Measurements from ENCODE around the gene RB1.
"Not testable (repeated sequence)": the region's sequence is repeated elsewhere in the genome, so short reads cannot be mapped to it uniquely, and the experiment has no call there.

The RB1 gene

DNA sequence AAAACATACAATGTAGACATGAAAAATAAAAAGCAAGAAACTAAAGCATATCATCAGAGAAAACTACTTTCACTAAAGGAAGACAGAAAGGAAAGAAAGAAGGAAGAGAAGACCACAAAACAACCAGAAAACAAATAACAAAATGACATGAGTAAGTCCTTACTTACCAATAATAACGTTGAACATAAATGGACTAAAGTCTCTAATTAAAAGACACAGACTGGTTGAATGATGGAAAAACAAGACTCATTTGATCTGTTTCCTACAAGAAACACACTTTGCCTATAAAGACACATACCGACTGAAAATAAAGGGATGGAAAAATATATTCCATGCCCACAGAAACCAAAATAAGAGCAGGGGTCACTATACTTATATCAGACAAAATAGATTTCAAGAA, 46.0 kb downstream of the RB1 start:
- no peak for DNase-seq (ENCODE audit: low read depth in 2 of 2)

DNA sequence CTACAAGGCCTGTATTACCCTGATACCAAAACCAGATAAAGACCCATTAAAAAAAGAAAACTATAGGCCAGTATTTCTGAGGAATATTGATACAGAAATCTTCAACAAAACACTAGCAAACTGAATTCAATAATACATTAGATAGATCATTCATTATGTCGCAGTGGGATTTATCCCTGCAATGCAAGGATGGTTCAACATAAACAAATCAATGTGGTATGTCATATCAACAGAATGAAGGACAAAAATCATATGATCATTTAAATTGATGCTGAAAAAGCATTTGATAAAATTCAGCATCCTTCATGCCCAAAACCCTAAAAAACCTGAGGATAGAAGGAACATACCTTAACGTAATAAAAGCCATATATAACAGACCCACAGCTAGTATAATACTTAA, 50.0 kb downstream of the RB1 start:
- no peak for DNase-seq (ENCODE audit: low read depth in 2 of 2)

DNA sequence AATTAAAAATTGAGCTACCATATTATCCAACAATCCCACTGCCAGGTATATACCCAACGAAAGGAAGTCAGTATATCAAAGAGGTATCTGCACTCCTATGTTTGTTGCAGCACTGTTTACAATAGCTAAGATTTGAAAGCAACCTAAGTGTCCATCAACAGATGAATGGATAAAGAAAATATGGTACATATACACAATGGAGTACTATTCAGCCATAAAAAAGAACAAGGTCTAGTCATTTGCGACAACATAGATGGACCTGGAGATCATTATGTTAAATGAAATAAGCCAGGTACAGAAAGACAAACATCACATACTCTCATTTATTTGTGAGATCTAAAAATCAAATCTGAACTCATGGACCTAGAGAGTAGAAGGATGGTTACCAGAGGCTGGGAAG, 52.0 kb downstream of the RB1 start:
- DNase-seq (ENCODE audit: low read depth in 2 of 2) = not testable (repeated sequence)

DNA sequence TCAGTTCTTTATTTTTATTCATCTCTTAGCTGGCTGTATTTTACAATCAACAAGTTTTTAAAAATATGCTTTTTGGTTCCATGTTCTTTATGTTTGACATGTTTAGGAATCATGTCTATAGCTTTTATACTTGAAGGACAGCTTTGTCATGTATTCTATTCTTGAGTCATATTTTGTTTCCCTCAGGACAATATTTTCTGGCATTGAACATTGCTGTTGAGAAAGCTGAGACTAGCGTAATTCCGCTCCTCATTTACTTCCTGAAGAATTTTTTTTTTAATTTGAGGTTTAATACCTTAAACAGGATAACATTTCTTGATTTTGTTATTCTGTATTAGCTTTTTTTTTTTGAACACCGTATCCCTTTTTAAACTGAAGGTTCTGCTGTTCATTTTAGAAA, 53.2 kb downstream of the RB1 start:
- DNase-seq (ENCODE audit: low read depth in 2 of 2) = no peak

DNA sequence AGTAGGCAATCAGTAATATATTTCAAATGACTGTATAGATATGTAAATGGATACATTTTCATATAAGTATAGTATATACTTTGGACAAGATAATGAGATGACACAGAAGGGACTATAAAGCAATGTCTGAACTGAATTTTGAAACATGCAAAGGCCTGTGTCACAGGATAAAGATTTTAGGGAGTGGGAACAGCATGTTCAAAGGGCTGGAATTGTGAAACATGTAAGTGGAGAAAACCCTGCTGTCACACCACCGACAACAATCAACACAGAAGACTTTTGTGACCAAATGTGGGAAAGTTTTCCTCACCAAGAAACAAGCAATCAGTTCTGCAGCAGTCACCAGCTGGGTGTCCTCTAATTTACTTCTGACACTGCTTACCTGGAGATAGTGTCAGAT, 66.4 kb downstream of the RB1 start:
- DNase-seq (ENCODE audit: low read depth in 2 of 2) = no peak

DNA sequence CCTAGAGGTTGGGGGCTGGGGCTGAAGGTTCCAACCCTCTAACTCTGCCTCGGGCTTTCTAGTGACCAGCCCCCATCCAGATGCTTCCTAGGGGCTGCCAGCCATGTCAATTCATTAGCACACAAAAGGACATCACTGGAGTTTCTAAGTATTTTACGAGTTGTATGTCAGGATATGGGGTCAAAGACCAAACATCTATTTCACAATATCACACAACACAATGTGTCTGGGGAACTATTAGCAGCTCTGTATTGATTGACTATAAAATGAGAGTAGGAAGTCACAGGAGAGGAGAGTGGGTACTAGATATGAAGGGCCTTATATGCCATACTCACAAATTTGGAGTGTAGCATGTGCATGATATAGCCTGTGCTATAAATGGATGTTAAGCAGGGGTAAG, 67.3 kb downstream of the RB1 start:
- DNase-seq (ENCODE audit: low read depth in 2 of 2) = no peak

DNA sequence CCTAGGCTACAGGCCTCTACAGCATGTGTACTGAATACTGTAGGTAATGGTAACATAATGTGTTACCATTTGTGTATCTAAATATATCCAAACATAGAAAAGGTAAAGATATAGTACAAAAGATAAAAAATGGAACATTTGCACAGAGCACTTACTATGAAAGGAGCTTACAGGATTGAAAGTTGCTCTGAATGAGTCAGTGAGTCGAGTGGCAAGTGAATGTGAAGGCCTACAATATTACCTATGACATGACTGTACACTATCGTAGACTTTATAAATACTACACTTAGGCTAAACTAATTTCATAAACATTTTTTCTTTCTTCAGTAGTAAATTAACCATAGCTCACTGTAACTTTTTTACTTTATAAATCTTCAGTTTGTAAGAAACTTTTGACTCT, 74.3 kb downstream of the RB1 start:
- no peak for DNase-seq (ENCODE audit: low read depth in 2 of 2)

DNA sequence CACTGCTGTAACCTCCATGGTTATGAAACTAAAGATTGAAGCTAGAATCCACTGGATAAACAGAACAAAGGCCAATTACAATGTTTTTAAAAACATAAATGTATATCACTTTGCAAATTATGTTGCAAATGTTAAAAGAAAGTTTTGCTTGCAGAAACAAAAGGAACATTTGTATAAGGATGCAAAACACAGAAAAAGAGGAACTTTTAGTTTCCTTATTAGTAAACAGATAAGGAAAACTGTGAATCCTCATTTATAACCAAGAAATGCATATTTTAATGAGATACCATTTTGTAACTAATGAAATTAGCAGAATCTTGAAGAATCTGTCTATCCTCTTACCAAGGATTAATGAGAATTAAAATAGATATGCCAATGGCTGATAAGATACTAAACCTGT, 77.0 kb downstream of the RB1 start:
- DNase-seq (ENCODE audit: low read depth in 2 of 2) = no peak

DNA sequence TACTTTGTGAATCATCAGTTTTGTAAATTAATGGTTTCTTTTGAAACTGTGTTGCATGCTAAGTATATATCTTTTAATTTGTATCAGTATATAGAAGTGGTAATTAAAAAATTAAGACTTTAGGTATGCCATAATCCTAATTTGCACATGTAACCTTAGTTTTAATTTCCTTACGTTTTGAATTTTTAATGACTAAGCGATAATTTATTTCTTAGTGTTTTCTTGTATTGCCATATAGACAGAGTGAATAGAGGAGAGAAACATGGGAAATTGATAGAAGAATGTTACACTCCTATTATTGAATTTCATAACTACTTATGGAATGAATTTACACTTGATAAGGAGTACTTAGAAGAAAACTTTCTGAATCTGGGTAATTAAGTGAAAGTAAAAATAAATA, 79.8 kb downstream of the RB1 start:
- DNase-seq (ENCODE audit: low read depth in 2 of 2) = no peak

DNA sequence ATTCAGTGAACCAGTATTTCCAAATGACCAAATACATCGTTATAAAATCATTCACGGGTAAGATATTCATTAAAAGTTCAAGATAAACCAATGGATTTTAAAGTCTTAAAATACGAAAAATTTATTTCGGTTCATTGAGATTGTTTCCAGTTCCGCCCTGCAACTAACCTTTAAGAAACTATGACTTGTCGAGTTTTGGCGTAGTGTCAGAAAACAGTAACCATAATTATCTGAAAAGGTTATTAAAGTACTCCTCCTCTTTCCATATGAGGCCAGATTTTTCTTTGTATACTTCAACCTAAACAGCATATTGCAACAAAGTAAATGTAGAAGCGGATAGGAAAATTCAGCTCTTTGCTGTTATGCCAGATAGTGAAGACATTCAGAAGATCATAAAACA, 83.3 kb downstream of the RB1 start:
- no peak for DNase-seq (ENCODE audit: low read depth in 2 of 2)

DNA sequence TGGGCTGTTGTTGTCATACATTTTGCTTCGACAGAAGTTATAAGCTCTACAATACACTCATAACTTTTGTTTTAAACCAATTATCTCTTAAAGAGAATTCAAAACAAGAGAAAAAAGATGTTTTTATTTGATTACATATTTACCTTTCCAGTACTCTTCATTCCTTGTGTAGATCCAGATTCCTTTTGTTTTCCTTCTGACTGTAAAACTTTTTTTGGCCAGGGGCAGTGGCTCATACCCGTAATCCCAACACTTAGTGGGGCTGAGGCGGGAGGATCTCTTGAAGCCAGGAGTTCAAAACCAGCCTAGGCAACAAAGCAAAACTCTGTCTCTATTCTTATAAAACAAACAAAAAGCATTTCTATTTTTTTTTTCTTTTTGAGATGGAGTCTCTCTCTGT, 87.7 kb downstream of the RB1 start:
- DNase-seq (ENCODE audit: low read depth in 2 of 2) = no peak

DNA sequence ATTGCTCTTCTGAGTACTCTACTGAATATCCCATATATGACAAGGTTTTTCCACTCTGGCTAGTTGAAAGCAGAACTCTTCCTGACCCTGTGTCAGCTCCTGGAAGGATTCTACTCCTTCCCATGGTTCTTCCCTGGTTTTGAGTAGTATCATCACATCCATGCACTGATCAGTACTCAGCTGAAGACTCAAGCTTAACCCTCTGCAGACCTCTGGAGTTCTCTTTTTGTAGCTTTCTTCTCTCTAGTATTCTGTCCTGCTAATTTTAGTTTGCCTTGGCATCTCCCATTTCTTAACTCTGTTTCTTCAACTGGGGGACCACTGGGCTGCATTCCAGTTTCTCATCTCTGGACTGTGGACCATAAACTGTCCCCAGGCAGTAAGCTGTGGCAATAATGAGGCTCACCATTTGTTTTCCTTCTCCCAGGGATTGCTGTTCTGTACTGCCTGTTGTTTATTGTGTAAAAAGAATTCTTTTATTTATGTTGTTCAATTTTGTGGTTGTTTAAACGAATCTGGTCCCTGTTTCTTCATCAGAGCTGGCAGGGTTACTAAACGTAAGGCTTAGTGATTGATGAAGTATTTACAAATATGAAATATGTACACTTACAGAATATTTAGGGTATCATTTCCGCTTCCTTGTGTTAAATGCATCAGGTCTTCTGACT, 89.6 kb downstream of the RB1 start:
- no peak for DNase-seq (ENCODE audit: low read depth in 2 of 2)

DNA sequence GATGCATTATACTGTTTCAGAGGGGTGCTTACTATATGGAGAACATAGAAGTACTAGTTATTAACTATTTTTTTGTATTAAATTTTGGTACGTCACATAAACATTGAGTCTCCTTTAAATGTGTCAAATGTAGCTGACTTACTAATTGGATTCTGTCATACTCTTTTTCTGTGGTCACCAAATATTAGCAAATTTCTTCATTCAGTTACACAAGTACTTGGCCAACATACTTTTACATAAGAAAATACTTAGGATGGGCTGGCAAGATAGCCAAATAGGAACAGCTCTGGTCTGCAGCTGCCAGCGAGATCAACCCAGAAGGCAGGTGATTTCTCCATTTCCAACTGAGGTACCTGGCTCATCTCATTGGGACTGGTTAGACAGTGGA, 90.1 kb downstream of the RB1 start:
- no peak for DNase-seq (ENCODE audit: low read depth in 2 of 2)

DNA sequence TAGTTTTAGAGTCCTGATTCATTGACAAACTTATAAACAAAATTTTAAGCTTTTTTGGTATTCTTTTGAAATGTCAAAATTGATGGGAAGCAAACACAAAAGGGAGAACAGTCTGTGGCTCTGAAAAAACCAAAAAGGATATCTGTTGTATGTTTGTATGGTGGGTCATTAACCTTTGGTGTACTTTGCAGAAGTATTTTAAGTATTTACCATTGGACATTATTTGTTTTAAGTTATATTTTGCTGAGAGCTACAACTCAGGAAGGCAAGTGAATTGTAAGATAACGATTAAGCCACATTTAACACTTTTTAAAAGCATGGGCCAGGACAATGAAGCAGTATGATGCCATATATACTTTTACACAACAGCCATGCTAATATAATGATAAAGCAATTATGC, 94.2 kb downstream of the RB1 start:
- DNase-seq (ENCODE audit: low read depth in 2 of 2) = no peak

DNA sequence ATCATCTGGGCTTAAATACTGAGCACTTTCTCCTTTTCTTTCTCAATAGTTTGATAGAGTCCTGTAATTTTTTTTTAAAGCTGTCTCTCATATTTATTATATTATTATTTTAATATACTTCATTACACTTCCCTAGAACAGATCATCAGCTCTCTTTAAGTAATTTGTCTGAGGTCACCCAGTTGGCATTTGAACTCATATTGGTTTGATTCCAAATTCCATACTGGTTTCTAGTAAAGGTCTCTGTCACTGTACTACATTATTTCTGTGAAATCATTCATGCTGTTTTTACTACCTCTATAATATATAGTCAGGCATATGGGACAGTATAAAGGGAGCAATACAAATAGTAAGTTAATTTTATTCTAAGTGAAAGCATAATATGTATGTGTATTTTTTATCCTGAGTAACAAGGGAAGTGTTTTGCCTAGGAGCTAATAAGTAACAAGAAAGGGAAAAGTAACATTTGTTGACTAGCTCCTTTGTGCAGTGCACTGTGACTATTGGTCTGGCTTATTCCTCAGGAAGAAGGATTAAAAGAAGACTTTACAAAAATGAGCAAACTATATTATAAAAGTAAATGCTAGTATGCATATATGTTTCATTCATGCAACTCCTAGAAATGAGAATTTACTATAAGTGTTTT, 95.0 kb downstream of the RB1 start:
- DNase-seq (ENCODE audit: low read depth in 2 of 2) = no peak

DNA sequence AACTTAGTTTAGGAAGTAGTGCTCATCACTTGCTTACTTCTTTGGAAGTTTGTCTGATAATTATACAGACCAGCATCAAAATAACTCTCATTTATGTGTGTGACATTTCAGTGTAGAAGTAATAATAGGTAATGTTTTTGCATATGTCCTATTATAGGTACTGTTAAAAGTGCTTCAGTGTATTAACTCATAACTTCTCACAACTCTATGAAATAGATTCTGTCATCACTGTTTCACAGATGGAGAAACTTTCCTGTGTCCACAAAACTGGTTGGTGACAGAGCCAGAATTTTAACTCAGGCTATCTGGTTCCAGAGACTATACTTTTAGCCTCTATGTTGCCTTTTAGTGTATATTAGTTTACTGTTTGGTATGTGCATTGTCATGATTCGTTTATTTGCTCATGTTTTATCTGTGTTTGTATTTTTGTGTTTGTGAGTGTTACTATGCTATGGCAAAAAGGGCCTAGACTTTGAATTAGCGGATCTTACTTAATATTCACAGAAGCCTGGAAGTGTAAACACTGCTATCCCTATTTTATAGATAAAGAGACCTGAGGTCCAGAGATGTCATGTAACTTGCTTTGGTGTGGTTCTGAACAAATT, 96.6 kb downstream of the RB1 start:
- no peak for DNase-seq (ENCODE audit: low read depth in 2 of 2)

DNA sequence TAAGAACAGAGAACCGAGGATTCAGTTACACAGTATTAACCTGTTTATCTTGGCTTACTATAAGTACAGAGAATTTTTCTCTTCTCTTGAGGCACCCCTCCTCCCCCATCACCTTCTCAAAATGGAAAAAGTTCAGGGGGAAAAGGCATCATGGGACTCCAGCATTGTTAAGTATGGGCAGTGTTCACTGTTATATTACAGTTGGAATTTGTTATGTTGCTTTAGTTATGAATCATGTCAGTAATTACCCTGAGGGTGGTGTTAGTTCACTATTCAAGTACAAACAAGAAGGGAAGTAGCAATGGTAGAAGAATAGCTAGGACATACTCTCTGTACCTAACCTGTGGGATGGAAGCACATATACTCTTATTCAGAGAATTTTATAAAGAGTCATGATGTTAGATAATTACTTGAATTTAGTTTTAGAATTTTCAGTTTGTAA, 97.3 kb downstream of the RB1 start:
- DNase-seq (ENCODE audit: low read depth in 2 of 2) = no peak

DNA sequence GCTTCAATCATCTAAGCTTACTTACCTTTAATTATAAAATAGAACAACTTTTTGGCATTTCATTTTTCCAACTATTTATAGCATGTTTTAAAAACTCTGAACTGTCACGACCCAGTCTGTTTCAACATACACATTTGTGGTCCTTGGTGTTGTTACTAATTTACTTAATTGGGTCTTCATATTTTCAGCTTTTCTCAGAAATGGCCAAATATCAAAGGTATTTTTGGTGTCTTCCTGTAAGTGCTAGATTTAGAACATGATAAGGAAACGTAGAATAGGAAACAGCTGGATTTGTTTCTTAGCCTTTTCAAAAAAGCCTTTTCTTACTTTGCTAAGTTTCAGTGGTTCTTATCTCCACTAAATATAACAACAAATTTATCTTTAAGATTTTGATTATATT, 97.9 kb downstream of the RB1 start:
- DNase-seq (ENCODE audit: low read depth in 2 of 2) = no peak

DNA sequence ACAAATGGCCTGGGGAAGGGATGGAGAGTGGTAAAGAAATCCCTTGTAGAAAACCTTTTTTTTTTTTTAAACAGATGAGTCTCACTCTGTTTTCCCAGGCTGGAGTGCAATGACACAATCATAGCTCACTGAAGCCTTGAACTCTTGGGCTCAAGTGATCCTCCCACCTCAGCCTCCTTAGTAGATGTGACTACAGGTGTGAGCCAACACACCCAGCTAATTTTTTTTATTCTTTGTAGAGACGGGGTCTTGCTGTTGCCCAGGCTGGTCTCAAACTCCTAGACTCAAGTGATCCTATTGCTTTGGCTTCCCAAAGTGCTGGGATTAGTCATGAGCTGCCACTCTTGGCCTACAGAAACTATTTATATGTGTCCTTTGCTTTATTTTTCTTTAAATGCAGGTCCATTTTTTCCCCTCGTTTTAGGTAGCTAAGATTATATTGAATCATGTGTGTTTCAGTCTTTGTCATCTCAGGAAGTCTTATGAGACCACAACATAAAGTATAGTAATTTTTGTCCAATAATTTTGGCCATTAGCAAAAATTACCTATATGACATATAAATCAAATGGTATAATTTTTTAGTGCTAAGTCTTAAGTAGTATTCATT, 98.9 kb downstream of the RB1 start:
- DNase-seq (ENCODE audit: low read depth in 2 of 2) = no peak

DNA sequence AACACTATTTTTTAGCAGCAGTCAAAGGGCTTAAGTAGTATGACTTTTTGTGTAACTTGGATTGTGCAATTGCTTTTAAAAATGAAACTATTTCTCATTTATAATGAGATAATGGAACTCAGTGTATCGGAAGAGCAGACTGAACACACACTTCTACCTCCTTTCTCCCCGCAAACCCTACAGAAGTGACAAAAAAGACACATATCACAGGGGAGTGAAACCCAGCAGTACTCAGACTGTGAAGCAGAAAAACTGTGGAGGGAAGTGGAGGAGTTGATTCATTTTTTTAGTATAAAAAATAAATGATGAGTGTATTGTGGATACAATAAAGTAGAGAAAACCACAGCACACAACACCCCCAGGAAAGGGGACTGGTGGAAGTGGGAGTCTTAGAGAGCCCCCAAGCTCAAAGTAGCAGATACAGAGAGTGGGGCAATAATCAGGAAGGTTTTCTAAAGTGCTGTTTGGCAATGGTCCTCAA, 99.6 kb downstream of the RB1 start:
- DNase-seq (ENCODE audit: low read depth in 2 of 2) = no peak

DNA sequence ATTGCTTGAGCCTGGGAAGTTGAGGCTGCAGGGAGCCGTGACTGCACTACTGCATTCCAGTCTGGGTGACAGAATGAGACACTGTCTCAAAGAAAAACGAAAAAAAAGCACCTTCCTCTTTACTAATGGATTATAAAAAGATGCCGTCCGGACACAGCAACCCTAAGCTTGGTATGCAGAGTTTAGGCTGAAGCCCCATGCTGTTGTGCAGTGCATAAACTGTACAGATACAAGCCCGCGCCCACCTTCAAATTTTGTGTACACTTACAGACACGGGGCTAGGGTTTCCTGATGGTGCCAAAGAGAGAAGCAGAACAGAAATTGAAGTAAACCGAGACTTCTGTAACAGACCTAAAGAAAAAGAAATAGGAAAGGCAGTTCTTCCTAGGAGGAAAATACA, 100.4 kb downstream of the RB1 start:
- DNase-seq (ENCODE audit: low read depth in 2 of 2) = no peak

DNA sequence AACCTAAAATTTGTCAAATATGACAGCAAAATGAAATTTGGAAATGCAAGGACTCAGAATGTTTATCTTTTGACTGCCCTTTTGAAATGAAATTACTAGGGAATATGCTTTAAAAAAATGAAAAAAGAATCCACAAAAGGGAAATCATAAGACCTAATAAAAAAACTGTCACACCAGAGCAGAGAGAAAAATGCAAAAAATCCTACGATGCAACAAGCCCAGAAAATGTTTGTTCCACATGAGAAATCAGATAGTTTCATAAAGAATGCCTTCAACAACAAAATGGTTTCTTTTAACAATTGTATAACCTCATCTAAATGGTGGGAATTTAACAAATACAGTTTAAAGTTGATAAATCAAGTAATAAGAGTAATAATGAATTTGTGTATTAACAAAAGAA, 101.4 kb downstream of the RB1 start:
- no peak for DNase-seq (ENCODE audit: low read depth in 2 of 2)

DNA sequence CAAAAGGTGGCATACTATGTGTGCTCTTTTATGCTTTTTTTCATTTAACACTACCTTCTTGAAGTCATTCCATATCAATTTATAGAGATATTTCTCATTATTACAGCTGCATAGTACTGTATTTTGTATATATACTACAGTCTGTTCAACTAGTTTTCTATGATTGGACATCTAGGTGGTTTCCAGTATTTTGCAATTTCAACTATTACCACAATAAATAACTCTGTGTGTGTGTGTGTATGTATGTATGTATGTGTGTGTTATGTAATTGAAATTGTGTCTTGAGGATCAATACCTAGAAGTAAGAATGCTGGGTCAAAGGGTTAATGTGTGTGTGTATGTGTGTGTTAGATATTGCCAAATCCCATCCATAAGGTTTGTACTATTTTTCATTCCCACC, 102.3 kb downstream of the RB1 start:
- DNase-seq (ENCODE audit: low read depth in 2 of 2) = no peak
